Muscle of leg (tissue), 11 donors: ENCODE results near the gene PRKCA. TPM values are rescaled to one million over a fixed set of nuclear protein-coding genes. Genes with fewer than 3 reads are reported as not detected.
"Not testable (repeated sequence)": the region's sequence is repeated elsewhere in the genome, so short reads cannot be mapped to it uniquely, and the experiment has no call there.

Source experiments
- DNase-seq: peaks from one replicate; pipeline ENCODE4 v3.0.0; 2013
- H3K27ac ChIP-seq: one replicate; pipeline ENCODE4 v1.5.1; 2013; ENCODE audit warnings: mild to moderate bottlenecking, low read length, control low read depth
- H3K27me3 ChIP-seq: one replicate; pipeline ENCODE4 v1.6.1; 2013; ENCODE audit warnings: low read length; ENCODE audit not compliant: control insufficient read depth, insufficient read depth
- H3K36me3 ChIP-seq: one replicate; pipeline ENCODE4 v1.6.1; 2013; ENCODE audit warnings: low read length; ENCODE audit not compliant: control insufficient read depth, insufficient read depth
- H3K4me1 ChIP-seq: one replicate; pipeline ENCODE4 v1.6.1; 2013; ENCODE audit warnings: low read length; ENCODE audit not compliant: control insufficient read depth, insufficient read depth
- H3K4me3 ChIP-seq: one replicate; pipeline ENCODE4 v1.5.1; 2013; ENCODE audit warnings: low read length, control low read depth
- H3K9me3 ChIP-seq: replicated peaks from 2 replicates; pipeline ENCODE4 v1.6.1; 2013; ENCODE audit warnings: low read depth, low read length; ENCODE audit not compliant: control insufficient read depth
- WGBS: methylation state at CpG from one replicate; pipeline ENCODE4 v1.1.5; 2013; ENCODE audit warnings: missing lambda C conversion rate; ENCODE audit not compliant: insufficient coverage; 5-methylcytosine and 5-hydroxymethylcytosine counted together
- polyA plus RNA-seq, 8 donors: library from polyadenylated mRNA; unstranded; fragments of 120-200 nt; gene quantifications; one replicate each; pipeline versions ENCODE4 v1.2.1 to v1.2.3, GENCODE V29; 2013; ENCODE audit warnings: inconsistent platforms in 1 of 8, low replicate concordance in 1 of 8; ENCODE audit not compliant: insufficient read length in 8 of 8, insufficient read depth in 1 of 8
- total RNA-seq: library from RNA; stranded (reverse); fragments of 120-200 nt; gene quantifications from one replicate; pipeline ENCODE4 v1.2.4, GENCODE V29; 2013

PRKCA gene
- total and polyA plus RNA-seq, 9 donors, result 2.3 to 6.5 (median 3.5) TPM

GRCh38 chr17:66720567-66720966 lies 418.2 kb downstream of the PRKCA start:
- Histone ChIP-seq H3K4me1 (peaks cover 44% of the 10 kb centered on the region), H3K36me3 (no peaks in the 10 kb centered on the region), H3K4me3 (no peak overlapping the region), H3K27me3 (no peaks in the 10 kb centered on the region), H3K27ac (no peak overlapping the region), H3K9me3 (no peaks in the 10 kb centered on the region)
- no peak for DNase-seq
- WGBS, result no CpG with 5 or more reads among the region's 5 CpGs

GRCh38 chr17:66722341-66722740 lies 419.9 kb downstream of the PRKCA start:
- H3K27ac ChIP-seq, result no peak overlapping the region
- H3K9me3 ChIP-seq, result no peaks in the 10 kb centered on the region
- 90% methylated on average over 1 of the region's 2 CpGs for WGBS
- H3K27me3 ChIP-seq, result no peaks in the 10 kb centered on the region
- DNase-seq, result no peak
- H3K36me3 ChIP-seq, result no peaks in the 10 kb centered on the region
- H3K4me1 ChIP-seq, result peaks cover 31% of the 10 kb centered on the region
- no peak overlapping the region for H3K4me3 ChIP-seq

- Histone ChIP-seq H3K27me3 (no peaks in the 10 kb centered on the region), H3K9me3 (no peaks in the 10 kb centered on the region), H3K4me3 (no peak overlapping the region), H3K4me1 (peaks cover 27% of the 10 kb centered on the region), H3K27ac (peak overlapping the region; percentile 84), H3K36me3 (no peaks in the 10 kb centered on the region)
- 43% methylated on average over 1 of the region's 5 CpGs for WGBS
- DNase-seq, result peak; percentile 97
Observed at GRCh38 chr17:66724581-66725341, 422.3 kb downstream of the PRKCA start.

- peaks cover 27% of the 10 kb centered on the region for H3K4me1 ChIP-seq
- not testable (repeated sequence) for DNase-seq, H3K4me3 ChIP-seq, H3K27ac ChIP-seq, H3K36me3 ChIP-seq, H3K9me3 ChIP-seq, H3K27me3 ChIP-seq
- WGBS, result 67% methylated on average over 3 of the region's 4 CpGs
Observed at GRCh38 chr17:66725438-66725837, 423.0 kb downstream of the PRKCA start.

- Histone ChIP-seq H3K27me3 (no peaks in the 10 kb centered on the region), H3K4me3 (no peak overlapping the region), H3K36me3 (no peaks in the 10 kb centered on the region), H3K27ac (no peak overlapping the region), H3K9me3 (no peaks in the 10 kb centered on the region), H3K4me1 (peaks cover 27% of the 10 kb centered on the region)
- DNase-seq, result no peak
- WGBS, result 94% methylated on average over 10 of the region's 10 CpGs
Observed at GRCh38 chr17:66725956-66726355, 423.5 kb downstream of the PRKCA start.

GRCh38 chr17:66726371-66726770 lies 424.0 kb downstream of the PRKCA start:
- Histone ChIP-seq H3K27ac (no peak overlapping the region), H3K4me1 (peaks cover 27% of the 10 kb centered on the region), H3K9me3 (no peaks in the 10 kb centered on the region), H3K27me3 (no peaks in the 10 kb centered on the region), H3K4me3 (no peak overlapping the region), H3K36me3 (no peaks in the 10 kb centered on the region)
- WGBS, result 93% methylated on average over 7 of the region's 12 CpGs
- no peak for DNase-seq

GRCh38 chr17:66726846-66727245 lies 424.4 kb downstream of the PRKCA start:
- Histone ChIP-seq H3K4me1 (peaks cover 27% of the 10 kb centered on the region), H3K36me3 (no peaks in the 10 kb centered on the region), H3K4me3 (no peak overlapping the region), H3K27me3 (no peaks in the 10 kb centered on the region), H3K9me3 (no peaks in the 10 kb centered on the region), H3K27ac (no peak overlapping the region)
- 91% methylated on average over 11 of the region's 11 CpGs for WGBS
- DNase-seq, result no peak

GRCh38 chr17:66727634-66728570 lies 425.5 kb downstream of the PRKCA start:
- Histone ChIP-seq H3K36me3 (no peaks in the 10 kb centered on the region), H3K27ac (no peak overlapping the region), H3K27me3 (no peaks in the 10 kb centered on the region), H3K4me3 (no peak overlapping the region), H3K9me3 (no peaks in the 10 kb centered on the region), H3K4me1 (peaks cover 26% of the 10 kb centered on the region)
- WGBS, result 46% methylated on average over 13 of the region's 17 CpGs
- peak; percentile 80 for DNase-seq

GRCh38 chr17:66730461-66730923 lies 428.1 kb downstream of the PRKCA start:
- WGBS, result 71% methylated on average over 1 of the region's 7 CpGs
- Histone ChIP-seq H3K9me3 (no peaks in the 10 kb centered on the region), H3K27ac (no peak overlapping the region), H3K27me3 (no peaks in the 10 kb centered on the region), H3K4me3 (no peak overlapping the region), H3K36me3 (no peaks in the 10 kb centered on the region), H3K4me1 (peaks cover 5% of the 10 kb centered on the region)
- DNase-seq, result no peak

GRCh38 chr17:66733759-66734158 lies 431.3 kb downstream of the PRKCA start:
- Histone ChIP-seq H3K27ac (no peak overlapping the region), H3K4me1 (no peaks in the 10 kb centered on the region), H3K4me3 (no peak overlapping the region), H3K9me3 (no peaks in the 10 kb centered on the region), H3K27me3 (no peaks in the 10 kb centered on the region), H3K36me3 (no peaks in the 10 kb centered on the region)
- 89% methylated on average over 1 of the region's 2 CpGs for WGBS
- DNase-seq, result no peak
